ENCODE data around the gene CRADD.

CRADD gene

GRCh38 chr12:93642751-93643150 is 34.4 kb upstream of the CRADD start:
- H3K4me3 ChIP-seq (replicated peaks; ENCODE audit: insufficient read depth, low read length): no peak overlapping the region
- no peak for DNase-seq (ENCODE audit: low read depth in 1 of 2, low spot score in 1 of 2)
- TF ChIP-seq, protein P1, sequence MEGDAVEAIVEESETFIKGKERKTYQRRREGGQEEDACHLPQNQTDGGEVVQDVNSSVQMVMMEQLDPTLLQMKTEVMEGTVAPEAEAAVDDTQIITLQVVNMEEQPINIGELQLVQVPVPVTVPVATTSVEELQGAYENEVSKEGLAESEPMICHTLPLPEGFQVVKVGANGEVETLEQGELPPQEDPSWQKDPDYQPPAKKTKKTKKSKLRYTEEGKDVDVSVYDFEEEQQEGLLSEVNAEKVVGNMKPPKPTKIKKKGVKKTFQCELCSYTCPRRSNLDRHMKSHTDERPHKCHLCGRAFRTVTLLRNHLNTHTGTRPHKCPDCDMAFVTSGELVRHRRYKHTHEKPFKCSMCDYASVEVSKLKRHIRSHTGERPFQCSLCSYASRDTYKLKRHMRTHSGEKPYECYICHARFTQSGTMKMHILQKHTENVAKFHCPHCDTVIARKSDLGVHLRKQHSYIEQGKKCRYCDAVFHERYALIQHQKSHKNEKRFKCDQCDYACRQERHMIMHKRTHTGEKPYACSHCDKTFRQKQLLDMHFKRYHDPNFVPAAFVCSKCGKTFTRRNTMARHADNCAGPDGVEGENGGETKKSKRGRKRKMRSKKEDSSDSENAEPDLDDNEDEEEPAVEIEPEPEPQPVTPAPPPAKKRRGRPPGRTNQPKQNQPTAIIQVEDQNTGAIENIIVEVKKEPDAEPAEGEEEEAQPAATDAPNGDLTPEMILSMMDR (IDR thresholded peaks at IDR 0.05; ENCODE audit: insufficient read depth, low read length): no peak
- TF ChIP-seq GABPA (IDR thresholded peaks at IDR 0.05; ENCODE audit: low read depth): no peak
- no peak for TF ChIP-seq SPI1 (IDR thresholded peaks at IDR 0.05; ENCODE audit: borderline replicate concordance, low read depth)
- no peak for TF ChIP-seq POLR2AphosphoS5 (IDR thresholded peaks at IDR 0.05; ENCODE audit: low read depth)
- no peak for TF ChIP-seq REST (IDR thresholded peaks at IDR 0.05; ENCODE audit: insufficient replicate concordance, low read depth)
- H3K27me3 ChIP-seq (ENCODE audit: insufficient read depth, poor library complexity, severe bottlenecking): peaks cover 4% of the 10 kb centered on the region
- no peak overlapping the region for H3K27ac ChIP-seq (replicated peaks)

DNA sequence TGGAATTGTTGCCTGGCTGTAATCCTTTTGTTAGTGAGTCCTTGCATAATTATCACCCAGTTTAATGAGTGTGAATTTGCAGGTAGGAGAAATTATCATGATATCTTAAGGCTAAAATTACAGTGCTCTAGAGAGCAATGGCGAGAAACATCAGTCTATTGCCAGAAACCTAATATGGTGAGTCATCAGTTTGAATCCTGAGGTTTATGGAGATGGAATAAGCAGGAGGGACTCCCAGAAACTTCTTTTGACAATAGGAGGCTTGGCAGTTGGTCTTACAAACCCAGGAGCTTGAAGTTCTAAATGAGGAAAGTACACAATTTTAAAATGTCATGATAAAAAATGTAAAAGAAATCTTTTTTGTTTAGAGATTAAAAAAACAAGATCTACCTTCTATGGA is 31.5 kb upstream of the CRADD start:
- no peak for DNase-seq (ENCODE audit: low read depth in 1 of 2, low spot score in 1 of 2)
- TF ChIP-seq GABPA (IDR thresholded peaks at IDR 0.05; ENCODE audit: low read depth) (no peak), REST (IDR thresholded peaks at IDR 0.05; ENCODE audit: insufficient replicate concordance, low read depth) (no peak), SPI1 (IDR thresholded peaks at IDR 0.05; ENCODE audit: borderline replicate concordance, low read depth) (no peak), POLR2AphosphoS5 (IDR thresholded peaks at IDR 0.05; ENCODE audit: low read depth) (no peak)
- TF ChIP-seq, protein P1 (IDR thresholded peaks at IDR 0.05; ENCODE audit: insufficient read depth, low read length): no peak
- Histone ChIP-seq H3K27ac (replicated peaks) (no peak overlapping the region), H3K27me3 (ENCODE audit: insufficient read depth, poor library complexity, severe bottlenecking) (no peaks in the 10 kb centered on the region), H3K4me3 (replicated peaks; ENCODE audit: insufficient read depth, low read length) (no peak overlapping the region)

- DNase-seq (ENCODE audit: low read depth in 1 of 2, low spot score in 1 of 2): no peak
- Histone ChIP-seq H3K27me3 (ENCODE audit: insufficient read depth, poor library complexity, severe bottlenecking) (no peaks in the 10 kb centered on the region), H3K27ac (replicated peaks) (no peak overlapping the region), H3K4me3 (replicated peaks; ENCODE audit: insufficient read depth, low read length) (no peak overlapping the region)
- TF ChIP-seq POLR2AphosphoS5 (IDR thresholded peaks at IDR 0.05; ENCODE audit: low read depth) (no peak), SPI1 (IDR thresholded peaks at IDR 0.05; ENCODE audit: borderline replicate concordance, low read depth) (no peak), REST (IDR thresholded peaks at IDR 0.05; ENCODE audit: insufficient replicate concordance, low read depth) (no peak), GABPA (IDR thresholded peaks at IDR 0.05; ENCODE audit: low read depth) (no peak)
- TF ChIP-seq, protein P1 (IDR thresholded peaks at IDR 0.05; ENCODE audit: insufficient read depth, low read length): no peak
Measured at GRCh38 chr12:93650626-93651025, 26.5 kb upstream of the CRADD start.
